ENCODE results near the gene RIOK2. TPM values are rescaled to one million over a fixed set of nuclear protein-coding genes. Genes with fewer than 3 reads are reported as not detected.
"Not testable (repeated sequence)": the region's sequence is repeated elsewhere in the genome, so short reads cannot be mapped to it uniquely, and the experiment has no call there.

RIOK2 gene
- total RNA-seq, 3 donors from 2014 or later (not counting 1 experiment from before 2014, with no cell fraction given) = 26.3 to 31.0 (median 28.2) TPM

GRCh38 chr5:97183930-97184213 lies 825 bp upstream of the RIOK2 start:
- peaks cover 10% of the 10 kb centered on the region for H3K4me1 ChIP-seq (ENCODE audit: control insufficient read depth, insufficient read depth, low read length)
- Mint-ChIP-seq H3K9me3 (no peaks in the 10 kb centered on the region), H3K27me3 (ENCODE audit: low read depth in 2 of 2) (peaks cover 16 to 17% of the 10 kb centered on the region in 2 donors), H3K4me3 (peak overlapping the region; percentile 95), H3K36me3 (peaks cover 3% of the 10 kb centered on the region), H3K4me1 (peaks cover 28 to 31% of the 10 kb centered on the region in 2 donors), H3K27ac (peak overlapping the region; percentile 98 to 99)
- H3K4me3 ChIP-seq (ENCODE audit: low read length) = peak overlapping the region; percentile 57
- ATAC-seq (no peak), DNase-seq (no peak)
- peaks cover 3% of the 10 kb centered on the region for H3K36me3 ChIP-seq (ENCODE audit: control insufficient read depth, insufficient read depth, low read length)
- intact Hi-C loops (cut with micrococcal nuclease) = loop anchor here (1.0 to 10.0 kb wide), 3 partner anchors 249 to 1588 kb away; partner anchors contain the start of genes GPR150 and RGMB
- peak overlapping the region; percentile 91 for H3K27ac ChIP-seq (ENCODE audit: low read length)
- no peaks in the 10 kb centered on the region for H3K27me3 ChIP-seq (ENCODE audit: control insufficient read depth, insufficient read depth, low read length)
- WGBS (ENCODE audit: insufficient coverage) = 68% methylated on average over 5 of the region's 6 CpGs
- no peaks in the 10 kb centered on the region for H3K9me3 ChIP-seq (ENCODE audit: control insufficient read depth, insufficient read depth, low read length)
- TF ChIP-seq CTCF (IDR thresholded peaks at IDR 0.05) = no peak

- H3K27ac ChIP-seq (ENCODE audit: low read length) = peak overlapping the region; percentile 91
- ATAC-seq (no peak), DNase-seq (no peak)
- peak overlapping the region; percentile 95 for H3K4me3 Mint-ChIP-seq
- WGBS (ENCODE audit: insufficient coverage) = 0% methylated on average over 12 of the region's 12 CpGs
- H3K36me3 ChIP-seq (ENCODE audit: control insufficient read depth, insufficient read depth, low read length) = peaks cover 15% of the 10 kb centered on the region
- H3K36me3 Mint-ChIP-seq = peaks cover 10% of the 10 kb centered on the region
- intact Hi-C loops (cut with micrococcal nuclease) = loop anchor here (1.0 to 10.0 kb wide), 3 partner anchors 247 to 1590 kb away; partner anchors contain the start of genes GPR150 and RGMB
- H3K4me3 ChIP-seq (ENCODE audit: low read length) = peak overlapping the region; percentile 57
- H3K9me3 ChIP-seq (ENCODE audit: control insufficient read depth, insufficient read depth, low read length) = no peaks in the 10 kb centered on the region
- H3K27ac Mint-ChIP-seq = peak overlapping the region; percentile 98 to 99
- no peaks in the 10 kb centered on the region for H3K27me3 ChIP-seq (ENCODE audit: control insufficient read depth, insufficient read depth, low read length)
- TF ChIP-seq CTCF (IDR thresholded peaks at IDR 0.05) = no peak
- H3K4me1 Mint-ChIP-seq = peaks cover 34 to 38% of the 10 kb centered on the region in 2 donors
- H3K27me3 Mint-ChIP-seq (ENCODE audit: low read depth in 2 of 2) = peaks cover 8 to 12% of the 10 kb centered on the region in 2 donors
- H3K4me1 ChIP-seq (ENCODE audit: control insufficient read depth, insufficient read depth, low read length) = peaks cover 10% of the 10 kb centered on the region
- H3K9me3 Mint-ChIP-seq = no peaks in the 10 kb centered on the region
These were observed 412 bp downstream of the RIOK2 start for GRCh38 chr5:97182571-97183099.

- Mint-ChIP-seq H3K27me3 (ENCODE audit: low read depth in 2 of 2) (peaks cover 7 to 8% of the 10 kb centered on the region in 2 donors), H3K4me3 (peak overlapping the region; percentile 95), H3K9me3 (no peaks in the 10 kb centered on the region), H3K27ac (peak overlapping the region; percentile 98 to 99), H3K4me1 (peaks cover 34 to 38% of the 10 kb centered on the region in 2 donors), H3K36me3 (peaks cover 10% of the 10 kb centered on the region)
- H3K27ac ChIP-seq (ENCODE audit: low read length) = no peak overlapping the region
- peak overlapping the region; percentile 57 for H3K4me3 ChIP-seq (ENCODE audit: low read length)
- H3K9me3 ChIP-seq (ENCODE audit: control insufficient read depth, insufficient read depth, low read length) = no peaks in the 10 kb centered on the region
- intact Hi-C loops (cut with micrococcal nuclease) = loop anchor here (5.0 to 10.0 kb wide), 2 partner anchors 1557 to 1590 kb away; partner anchors contain the start of genes GPR150 and RGMB
- ATAC-seq (no peak), DNase-seq (no peak)
- H3K4me1 ChIP-seq (ENCODE audit: control insufficient read depth, insufficient read depth, low read length) = peaks cover 10% of the 10 kb centered on the region
- H3K27me3 ChIP-seq (ENCODE audit: control insufficient read depth, insufficient read depth, low read length) = no peaks in the 10 kb centered on the region
- no peak for TF ChIP-seq CTCF (IDR thresholded peaks at IDR 0.05)
- peaks cover 22% of the 10 kb centered on the region for H3K36me3 ChIP-seq (ENCODE audit: control insufficient read depth, insufficient read depth, low read length)
- WGBS (ENCODE audit: insufficient coverage) = 90% methylated on average over 3 of the region's 4 CpGs
These were observed 1.0 kb downstream of the RIOK2 start for GRCh38 chr5:97181856-97182545.

GRCh38 chr5:97179457-97179856 lies 3.6 kb downstream of the RIOK2 start:
- no CpG with 5 or more reads among the region's 3 CpGs for WGBS (ENCODE audit: insufficient coverage)
- H3K4me1 ChIP-seq (ENCODE audit: control insufficient read depth, insufficient read depth, low read length) = peaks cover 10% of the 10 kb centered on the region
- peaks cover 46% of the 10 kb centered on the region for H3K36me3 ChIP-seq (ENCODE audit: control insufficient read depth, insufficient read depth, low read length)
- DNase-seq; H3K27ac Mint-ChIP-seq; H3K9me3 Mint-ChIP-seq; H3K4me3 Mint-ChIP-seq; H3K4me3 ChIP-seq (ENCODE audit: low read length); H3K27ac ChIP-seq (ENCODE audit: low read length); H3K9me3 ChIP-seq (ENCODE audit: control insufficient read depth, insufficient read depth, low read length); intact Hi-C loops (cut with micrococcal nuclease); H3K27me3 ChIP-seq (ENCODE audit: control insufficient read depth, insufficient read depth, low read length); ATAC-seq; H3K27me3 Mint-ChIP-seq (ENCODE audit: low read depth in 2 of 2): not testable (repeated sequence)
- H3K36me3 Mint-ChIP-seq = peaks cover 16% of the 10 kb centered on the region
- H3K4me1 Mint-ChIP-seq = peaks cover 34 to 38% of the 10 kb centered on the region in 2 donors

All from natural killer cell (primary cell).